HG03460 (cell line): ENCODE results near the gene UEVLD.

Experiments used
- ATAC-seq: cut with Tn5 transposase; IDR thresholded peaks from one replicate; pipeline ENCODE4 v1.9.1; 2021; ENCODE audit not compliant: unreplicated experiment

UEVLD gene

GRCh38 chr11:18590571-18590970 is 2.0 kb upstream of the UEVLD start:
- ATAC-seq: no peak

GRCh38 chr11:18581825-18582224 is 6.7 kb downstream of the UEVLD start:
- no peak for ATAC-seq

GRCh38 chr11:18580113-18580766 is 8.3 kb downstream of the UEVLD start:
- no peak for ATAC-seq

GRCh38 chr11:18578975-18579598 is 9.4 kb downstream of the UEVLD start:
- peak; percentile 67 for ATAC-seq

- ATAC-seq: no peak
Observed at GRCh38 chr11:18575361-18575760, 13.2 kb downstream of the UEVLD start.

- ATAC-seq: no peak
Observed at GRCh38 chr11:18567081-18567480, 21.5 kb downstream of the UEVLD start.

- no peak for ATAC-seq
Observed at GRCh38 chr11:18566406-18566805, 22.1 kb downstream of the UEVLD start.

GRCh38 chr11:18564149-18564548 is 24.4 kb downstream of the UEVLD start:
- no peak for ATAC-seq

- no peak for ATAC-seq
Observed at GRCh38 chr11:18563090-18563730, 25.3 kb downstream of the UEVLD start.

GRCh38 chr11:18548001-18548400 is 40.5 kb downstream of the UEVLD start:
- ATAC-seq: no peak

GRCh38 chr11:18540207-18541009 is 48.1 kb downstream of the UEVLD start:
- ATAC-seq: no peak

GRCh38 chr11:18536209-18536608 is 52.3 kb downstream of the UEVLD start:
- no peak for ATAC-seq

- ATAC-seq: no peak
Observed at GRCh38 chr11:18534245-18534644, 54.3 kb downstream of the UEVLD start.

GRCh38 chr11:18533365-18533764 is 55.2 kb downstream of the UEVLD start:
- no peak for ATAC-seq

GRCh38 chr11:18527512-18527911 is 61.0 kb downstream of the UEVLD start:
- no peak for ATAC-seq

- peak; percentile 98 for ATAC-seq
Observed at GRCh38 chr11:18526521-18527296, 61.8 kb downstream of the UEVLD start, which contains the start of gene TSG101. TSG101 (minus strand) TSS chr11:18526942; CDS start chr11:18526816, 126 bp downstream.

GRCh38 chr11:18526130-18526520 is 62.4 kb downstream of the UEVLD start:
- ATAC-seq: no peak

GRCh38 chr11:18524248-18524647 is 64.3 kb downstream of the UEVLD start:
- ATAC-seq: no peak

- no peak for ATAC-seq
Observed at GRCh38 chr11:18523084-18523483, 65.5 kb downstream of the UEVLD start.

- ATAC-seq: no peak
Observed at GRCh38 chr11:18522388-18522787, 66.1 kb downstream of the UEVLD start.

- ATAC-seq: no peak
Observed at GRCh38 chr11:18521122-18521521, 67.4 kb downstream of the UEVLD start.
